ENCODE measurements around the gene DHX38. TPM values are rescaled to one million over a fixed set of nuclear protein-coding genes. Genes with fewer than 3 reads are reported as not detected.

DHX38 gene
- total RNA-seq, 2 donors from 2014 or later = 57.8 to 72.8 TPM

- H3K36me3 ChIP-seq = no peaks in the 10 kb centered on the region
- no peak for ATAC-seq (ENCODE audit: insufficient number of reproducible peaks, low FRiP score, low read depth)
Observed at GRCh38 chr16:72162105-72162692, 68.6 kb downstream of the DHX38 start.

More at GRCh38 chr16:72162105-72162692, 68.6 kb downstream of the DHX38 start:
- Histone ChIP-seq H3K4me1 (ENCODE audit: control insufficient read depth in 1 of 2, low read depth in 2 of 2) (no peaks in the 10 kb centered on the region), H3K27ac (no peak overlapping the region), H3K27me3 (replicated peaks; ENCODE audit: insufficient read depth) (no peaks in the 10 kb centered on the region), H3K9me3 (no peaks in the 10 kb centered on the region), H3K4me3 (no peak overlapping the region)
- TF ChIP-seq, protein P1, sequence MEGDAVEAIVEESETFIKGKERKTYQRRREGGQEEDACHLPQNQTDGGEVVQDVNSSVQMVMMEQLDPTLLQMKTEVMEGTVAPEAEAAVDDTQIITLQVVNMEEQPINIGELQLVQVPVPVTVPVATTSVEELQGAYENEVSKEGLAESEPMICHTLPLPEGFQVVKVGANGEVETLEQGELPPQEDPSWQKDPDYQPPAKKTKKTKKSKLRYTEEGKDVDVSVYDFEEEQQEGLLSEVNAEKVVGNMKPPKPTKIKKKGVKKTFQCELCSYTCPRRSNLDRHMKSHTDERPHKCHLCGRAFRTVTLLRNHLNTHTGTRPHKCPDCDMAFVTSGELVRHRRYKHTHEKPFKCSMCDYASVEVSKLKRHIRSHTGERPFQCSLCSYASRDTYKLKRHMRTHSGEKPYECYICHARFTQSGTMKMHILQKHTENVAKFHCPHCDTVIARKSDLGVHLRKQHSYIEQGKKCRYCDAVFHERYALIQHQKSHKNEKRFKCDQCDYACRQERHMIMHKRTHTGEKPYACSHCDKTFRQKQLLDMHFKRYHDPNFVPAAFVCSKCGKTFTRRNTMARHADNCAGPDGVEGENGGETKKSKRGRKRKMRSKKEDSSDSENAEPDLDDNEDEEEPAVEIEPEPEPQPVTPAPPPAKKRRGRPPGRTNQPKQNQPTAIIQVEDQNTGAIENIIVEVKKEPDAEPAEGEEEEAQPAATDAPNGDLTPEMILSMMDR (IDR thresholded peaks at IDR 0.05) = no peak
- no peak for DNase-seq (ENCODE audit: low spot score)

Other genes with a start within 250 kb of the DHX38 start
- 10 to 100 TPM; 36.3 to 36.5 TPM for gene ATXN1L, start 247.9 kb upstream of the DHX38 start, total RNA-seq
- gene ZNF821, start 209.7 kb upstream of the DHX38 start, total RNA-seq = 1 to 10 TPM; 5.7 to 6.3 TPM
- 100 to 1,000 TPM; 154 to 181 TPM for gene IST1, start 198.3 kb upstream of the DHX38 start, total RNA-seq
- 1 to 10 TPM in 1 of 2 donors, under 1 TPM in 1; 0.35 to 1.1 TPM for gene PKD1L3, start 93.4 kb upstream of the DHX38 start, total RNA-seq
- gene DHODH, start 85.1 kb upstream of the DHX38 start, total RNA-seq = 10 to 100 TPM in 1 of 2 donors, 1 to 10 TPM in 1; 4.7 to 11.1 TPM
- 10 to 100 TPM in 1 of 2 donors, 1 to 10 TPM in 1; 5.7 to 10.8 TPM for gene HP, start 39.3 kb upstream of the DHX38 start, total RNA-seq
- 1 to 10 TPM in 1 of 2 donors, not detected in 1; 2.0 TPM for gene HPR, start 30.6 kb upstream of the DHX38 start, total RNA-seq
- 10 to 100 TPM in 1 of 2 donors, 1 to 10 TPM in 1; 3.7 to 38.6 TPM for gene TXNL4B, start 227 bp upstream of the DHX38 start, total RNA-seq
- gene PMFBP1, start 78.3 kb downstream of the DHX38 start, total RNA-seq = 1 to 10 TPM in 1 of 2 donors, under 1 TPM in 1; 0.21 to 1.4 TPM

Data from thoracic aorta (tissue), 2 donors.